HepG2 (cell line): Measurements from ENCODE around the gene EEA1. TPM values are rescaled to one million over a fixed set of nuclear protein-coding genes. Genes with fewer than 3 reads are reported as not detected.

Experiments
- BHLHE40 ChIP-seq: IDR thresholded peaks from 2 replicates; pipeline ENCODE4 v1.6.1; 2011; ENCODE audit warnings: low read length, improper control_type of control experiment
- EHMT2 ChIP-seq: fragments of 200-600 bp; sonication (generic); IDR thresholded peaks from 2 replicates; pipeline ENCODE4 v1.7.0; 2017; ENCODE audit warnings: antibody characterized with exemption, low read depth, low read length, borderline replicate concordance
- IRX3 ChIP-seq: sonication (generic); formaldehyde crosslinking; IDR thresholded peaks from 2 replicates; pipeline ENCODE4 v1.8.1; 2023; ENCODE audit warnings: mild to moderate bottlenecking, low read depth, missing genetic modification reagents, borderline replicate concordance
- MTA3 ChIP-seq: sonication (generic); formaldehyde crosslinking; IDR thresholded peaks from 2 replicates; pipeline ENCODE4 v1.4.0; 2020; ENCODE audit warnings: missing genetic modification reagents
- MXD1 ChIP-seq: sonication (generic); formaldehyde crosslinking; IDR thresholded peaks from 2 replicates; pipeline ENCODE4 v1.4.0; 2020; ENCODE audit warnings: mild to moderate bottlenecking, missing genetic modification reagents
- NR1H2 ChIP-seq: sonication (generic); formaldehyde crosslinking; IDR thresholded peaks from 2 replicates; pipeline ENCODE4 v1.8.1; 2022; ENCODE audit warnings: low read depth, missing genetic modification reagents, borderline replicate concordance
- PAF1 ChIP-seq: IDR thresholded peaks from 2 replicates; pipeline ENCODE4 v1.6.1; 2016; ENCODE audit warnings: missing genetic modification reagents, missing compliant biosample characterization
- POLR2G ChIP-seq: fragments of 200-400 bp; formaldehyde crosslinking; IDR thresholded peaks from 2 replicates; pipeline ENCODE4 v1.6.1; 2018; ENCODE audit warnings: mild to moderate bottlenecking, low read depth, low read length, moderate library complexity
- ZEB1 ChIP-seq: IDR thresholded peaks from 2 replicates; pipeline ENCODE4 v1.6.1; 2012; ENCODE audit warnings: mild to moderate bottlenecking, low read depth, inconsistent platforms; ENCODE audit not compliant: insufficient replicate concordance
- ZKSCAN1 ChIP-seq: fragments of 150-350 bp; IDR thresholded peaks from 2 replicates; pipeline ENCODE4 v1.6.1; 2014; ENCODE audit warnings: low read length
- ZKSCAN8 ChIP-seq: IDR thresholded peaks from 2 replicates; pipeline ENCODE4 v1.6.1; 2016; ENCODE audit warnings: borderline replicate concordance, missing genetic modification reagents, missing compliant biosample characterization
- ZMYM4 ChIP-seq: sonication (generic); formaldehyde crosslinking; IDR thresholded peaks from 2 replicates; pipeline ENCODE4 v1.8.1; 2023; ENCODE audit warnings: mild to moderate bottlenecking, missing genetic modification reagents
- ZNF274 ChIP-seq: sonication (generic); formaldehyde crosslinking; IDR thresholded peaks from 2 replicates; pipeline ENCODE4 v1.5.1; 2020; ENCODE audit warnings: mild to moderate bottlenecking, missing genetic modification reagents
- ZNF44 ChIP-seq: sonication (generic); formaldehyde crosslinking; IDR thresholded peaks from 2 replicates; pipeline ENCODE4 v1.5.1; 2020; ENCODE audit warnings: mild to moderate bottlenecking, missing genetic modification reagents
- ZNF609 ChIP-seq: sonication (generic); formaldehyde crosslinking; IDR thresholded peaks from 2 replicates; pipeline ENCODE4 v1.4.0; 2020; ENCODE audit warnings: mild to moderate bottlenecking, missing genetic modification reagents, borderline replicate concordance
- polyA plus RNA-seq, 8 experiments: library from polyadenylated mRNA; depleted of rRNA in 3 of 8; stranded (reverse) in 7 of 8; unstranded in 1 of 8; fragments of >200 nt; fragmentation: Illumina TruSeq in 4 of 8; extraction: Trizol in 4 of 8; gene quantifications; 2 replicates each; pipeline versions ENCODE4 v1.2.1 to v1.2.3, GENCODE V29; 2011 to 2016; ENCODE audit warnings: low read depth in 4 of 8, missing spikeins in 1 of 8, mixed read lengths in 1 of 8; ENCODE audit not compliant: insufficient read depth in 1 of 8
- total RNA-seq, 5 experiments: library from RNA; depleted of rRNA; stranded (reverse); fragments of >200 nt; fragmentation: Illumina TruSeq; extraction: Trizol; gene quantifications; 2 replicates each; pipeline ENCODE4 v1.2.3, GENCODE V29; 2016; ENCODE audit warnings: low read depth in 1 of 5
- TF ChIP-seq, protein P1 (sequence below): sonication (generic); formaldehyde crosslinking; IDR thresholded peaks from 2 replicates; pipeline ENCODE4 v1.4.0; 2020; ENCODE audit warnings: mild to moderate bottlenecking, missing genetic modification reagents
- TF ChIP-seq, protein P2 (sequence below): sonication (generic); formaldehyde crosslinking; IDR thresholded peaks from 2 replicates; pipeline ENCODE4 v1.4.0; 2020; ENCODE audit warnings: low read depth, missing genetic modification reagents
- TF ChIP-seq, protein P3 (sequence below), 2 experiments: fragments of 450-650 bp in 1 of 2; sonication (generic) in 1 of 2; formaldehyde crosslinking; IDR thresholded peaks; 2 replicates each; pipeline versions ENCODE4 v1.5.0 to v1.8.0; 2020 to 2022; ENCODE audit warnings: mild to moderate bottlenecking in 1 of 2, missing genetic modification reagents in 1 of 2

Gene EEA1
- total and polyA plus RNA-seq, 2 of the 13 experiments (the other 11 are each of a cell fraction or from before 2014, with no cell fraction given) = 5.0 to 19.3 TPM

GRCh38 chr12:92945659-92946220 lies 16.6 kb upstream of the EEA1 start (continued):
- TF ChIP-seq ZNF609 (CRISPR knock-in tag) = peak; percentile 90
- TF ChIP-seq, protein P1, sequence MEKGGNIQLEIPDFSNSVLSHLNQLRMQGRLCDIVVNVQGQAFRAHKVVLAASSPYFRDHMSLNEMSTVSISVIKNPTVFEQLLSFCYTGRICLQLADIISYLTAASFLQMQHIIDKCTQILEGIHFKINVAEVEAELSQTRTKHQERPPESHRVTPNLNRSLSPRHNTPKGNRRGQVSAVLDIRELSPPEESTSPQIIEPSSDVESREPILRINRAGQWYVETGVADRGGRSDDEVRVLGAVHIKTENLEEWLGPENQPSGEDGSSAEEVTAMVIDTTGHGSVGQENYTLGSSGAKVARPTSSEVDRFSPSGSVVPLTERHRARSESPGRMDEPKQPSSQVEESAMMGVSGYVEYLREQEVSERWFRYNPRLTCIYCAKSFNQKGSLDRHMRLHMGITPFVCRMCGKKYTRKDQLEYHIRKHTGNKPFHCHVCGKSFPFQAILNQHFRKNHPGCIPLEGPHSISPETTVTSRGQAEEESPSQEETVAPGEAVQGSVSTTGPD = no peak
- peak; percentile 85 for TF ChIP-seq ZMYM4 (CRISPR knock-in tag)
- no peak for TF ChIP-seq EHMT2
- TF ChIP-seq ZNF44 = no peak
- no peak for TF ChIP-seq POLR2G
- no peak for TF ChIP-seq NR1H2 (CRISPR knock-in tag)
- TF ChIP-seq, protein P2, sequence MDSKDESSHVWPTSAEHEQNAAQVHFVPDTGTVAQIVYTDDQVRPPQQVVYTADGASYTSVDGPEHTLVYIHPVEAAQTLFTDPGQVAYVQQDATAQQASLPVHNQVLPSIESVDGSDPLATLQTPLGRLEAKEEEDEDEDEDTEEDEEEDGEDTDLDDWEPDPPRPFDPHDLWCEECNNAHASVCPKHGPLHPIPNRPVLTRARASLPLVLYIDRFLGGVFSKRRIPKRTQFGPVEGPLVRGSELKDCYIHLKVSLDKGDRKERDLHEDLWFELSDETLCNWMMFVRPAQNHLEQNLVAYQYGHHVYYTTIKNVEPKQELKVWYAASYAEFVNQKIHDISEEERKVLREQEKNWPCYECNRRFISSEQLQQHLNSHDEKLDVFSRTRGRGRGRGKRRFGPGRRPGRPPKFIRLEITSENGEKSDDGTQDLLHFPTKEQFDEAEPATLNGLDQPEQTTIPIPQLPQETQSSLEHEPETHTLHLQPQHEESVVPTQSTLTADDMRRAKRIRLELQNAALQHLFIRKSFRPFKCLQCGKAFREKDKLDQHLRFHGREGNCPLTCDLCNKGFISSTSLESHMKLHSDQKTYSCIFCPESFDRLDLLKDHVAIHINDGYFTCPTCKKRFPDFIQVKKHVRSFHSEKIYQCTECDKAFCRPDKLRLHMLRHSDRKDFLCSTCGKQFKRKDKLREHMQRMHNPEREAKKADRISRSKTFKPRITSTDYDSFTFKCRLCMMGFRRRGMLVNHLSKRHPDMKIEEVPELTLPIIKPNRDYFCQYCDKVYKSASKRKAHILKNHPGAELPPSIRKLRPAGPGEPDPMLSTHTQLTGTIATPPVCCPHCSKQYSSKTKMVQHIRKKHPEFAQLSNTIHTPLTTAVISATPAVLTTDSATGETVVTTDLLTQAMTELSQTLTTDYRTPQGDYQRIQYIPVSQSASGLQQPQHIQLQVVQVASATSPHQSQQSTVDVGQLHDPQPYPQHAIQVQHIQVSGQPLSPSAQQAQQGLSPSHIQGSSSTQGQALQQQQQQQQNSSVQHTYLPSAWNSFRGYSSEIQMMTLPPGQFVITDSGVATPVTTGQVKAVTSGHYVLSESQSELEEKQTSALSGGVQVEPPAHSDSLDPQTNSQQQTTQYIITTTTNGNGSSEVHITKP = no peak
- no peak for TF ChIP-seq MXD1 (CRISPR knock-in tag)
- TF ChIP-seq ZNF274 (CRISPR knock-in tag) = no peak
- peak; percentile 50; the same call in 1 of the 2 replicates for TF ChIP-seq ZKSCAN8 (CRISPR knock-in tag)
- no peak for TF ChIP-seq MTA3 (CRISPR knock-in tag)
- no peak for TF ChIP-seq IRX3 (CRISPR knock-in tag)
- TF ChIP-seq, protein P3, sequence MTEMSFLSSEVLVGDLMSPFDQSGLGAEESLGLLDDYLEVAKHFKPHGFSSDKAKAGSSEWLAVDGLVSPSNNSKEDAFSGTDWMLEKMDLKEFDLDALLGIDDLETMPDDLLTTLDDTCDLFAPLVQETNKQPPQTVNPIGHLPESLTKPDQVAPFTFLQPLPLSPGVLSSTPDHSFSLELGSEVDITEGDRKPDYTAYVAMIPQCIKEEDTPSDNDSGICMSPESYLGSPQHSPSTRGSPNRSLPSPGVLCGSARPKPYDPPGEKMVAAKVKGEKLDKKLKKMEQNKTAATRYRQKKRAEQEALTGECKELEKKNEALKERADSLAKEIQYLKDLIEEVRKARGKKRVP (CRISPR knock-in tag; IDR thresholded peaks at IDR 0.05) = peak in 1 of 2 experiments; percentile 74; a peak in 2 of 4 replicates
- TF ChIP-seq BHLHE40 = no peak
- no peak for TF ChIP-seq PAF1 (CRISPR knock-in tag)
- no peak for TF ChIP-seq ZKSCAN1
- TF ChIP-seq ZEB1 = peak; percentile 87
